AML-193 (cell line): ENCODE measurements around the gene GBP4.

Source experiments
- DNase-seq, 2 experiments: peaks; one replicate each; lab custom pipeline; 2025; lab: John Stamatoyannopoulos, UW

The GBP4 gene

DNA sequence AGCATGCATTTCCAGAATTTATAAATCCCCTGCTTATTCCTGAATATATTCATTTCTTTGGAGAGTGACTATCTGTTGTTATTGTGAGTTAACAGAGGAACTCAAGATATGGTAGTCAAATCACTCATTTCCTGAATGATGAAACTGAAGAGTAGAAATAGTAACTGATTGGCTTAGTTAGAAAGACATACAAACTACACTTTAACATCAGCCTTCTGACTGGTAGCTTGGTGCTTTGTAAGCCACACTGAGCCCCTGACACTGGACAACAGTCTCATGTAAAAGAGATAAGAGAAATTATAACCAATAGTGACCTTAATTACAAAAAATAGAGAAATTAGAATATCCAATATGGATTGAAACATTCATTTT is 27.7 kb downstream of the GBP4 start:
- DNase-seq, result no peak

DNA sequence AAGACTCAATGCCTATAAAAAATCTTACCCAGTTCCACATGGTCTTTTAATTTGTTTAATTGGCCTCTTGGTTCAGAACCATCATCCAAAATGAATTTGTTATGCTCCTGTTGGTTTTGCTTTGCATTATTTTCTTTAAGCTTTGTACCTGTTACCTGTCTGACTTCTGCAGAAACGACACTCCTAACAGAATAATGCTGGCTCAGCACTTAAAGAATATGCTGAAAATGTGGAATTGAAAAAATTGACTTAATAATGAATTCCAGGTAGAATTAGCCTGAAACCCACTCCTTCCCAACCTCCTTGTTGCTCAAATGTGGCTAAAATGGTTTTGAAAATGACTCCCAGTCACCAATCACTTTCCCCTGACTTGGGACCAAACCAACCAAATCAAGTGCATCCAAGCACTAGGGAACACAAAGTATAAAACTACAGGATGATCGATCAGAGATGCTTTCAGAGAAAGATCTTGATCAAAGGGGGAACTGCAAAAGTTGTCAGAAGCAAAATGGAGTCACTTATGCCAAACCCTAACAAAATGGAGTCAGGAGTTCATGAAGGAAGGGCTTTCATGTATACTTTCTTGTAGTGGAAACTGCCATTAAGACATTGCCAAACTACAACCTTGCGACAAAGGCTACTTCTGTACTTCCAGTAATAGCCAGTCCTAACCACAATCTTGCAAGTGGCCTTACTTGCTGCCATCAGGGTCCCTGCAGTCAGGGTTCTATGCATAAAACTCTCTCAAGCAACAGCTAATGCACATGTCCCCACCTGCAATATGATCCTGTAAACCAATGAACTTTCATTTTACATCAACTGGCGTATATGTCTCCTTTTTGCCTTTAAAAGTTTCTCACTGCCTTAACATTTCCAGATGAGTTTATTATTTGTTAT is 28.3 kb downstream of the GBP4 start:
- DNase-seq, result no peak

DNA sequence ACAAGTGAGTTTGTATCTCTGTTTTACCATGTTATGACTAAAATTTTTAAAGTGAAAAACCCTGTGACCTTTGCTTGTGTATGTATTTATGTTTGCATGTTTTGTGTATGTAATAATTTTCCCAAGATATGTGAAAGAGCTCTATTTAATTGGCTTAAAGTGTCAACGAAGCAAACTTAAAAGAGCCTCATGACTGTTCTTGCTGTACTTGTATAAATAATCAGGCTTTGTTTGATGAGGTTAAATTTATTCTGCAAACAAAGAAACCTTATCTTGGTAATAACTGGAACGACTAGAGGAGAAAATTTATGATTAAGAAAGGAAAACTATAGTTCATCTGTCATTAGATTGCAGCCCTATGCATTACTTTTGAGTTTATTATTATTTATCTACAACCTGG is 29.6 kb downstream of the GBP4 start:
- DNase-seq, result no peak

DNA sequence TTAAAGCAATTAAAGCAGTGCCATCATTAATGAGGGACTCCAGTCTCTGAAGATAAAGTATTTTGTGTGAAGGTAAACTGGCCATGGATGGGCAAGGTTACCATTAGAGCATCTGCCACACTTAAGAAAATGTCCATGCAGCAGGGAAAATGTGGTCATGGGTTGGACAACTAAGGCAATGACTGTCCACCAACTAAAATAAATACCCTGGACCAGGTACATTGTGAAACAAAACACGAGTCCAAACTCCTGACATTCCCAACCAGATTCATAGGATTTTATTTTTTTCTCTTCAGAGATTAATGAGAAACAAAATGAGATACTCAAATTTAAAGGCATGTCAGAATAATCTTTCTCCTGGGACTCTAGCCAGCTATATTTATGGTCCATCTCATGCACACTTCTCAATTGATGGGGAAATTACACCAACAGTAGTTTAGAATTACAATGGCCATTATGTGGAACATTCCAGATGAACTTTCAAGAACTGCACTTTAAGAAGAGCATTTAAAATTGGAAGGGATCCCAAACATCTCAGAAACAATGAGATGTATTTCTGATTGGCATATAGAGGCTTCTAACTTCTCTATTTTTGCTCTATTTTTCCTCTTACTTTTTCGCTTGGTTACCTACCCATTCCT is 31.0 kb downstream of the GBP4 start:
- DNase-seq, result no peak

DNA sequence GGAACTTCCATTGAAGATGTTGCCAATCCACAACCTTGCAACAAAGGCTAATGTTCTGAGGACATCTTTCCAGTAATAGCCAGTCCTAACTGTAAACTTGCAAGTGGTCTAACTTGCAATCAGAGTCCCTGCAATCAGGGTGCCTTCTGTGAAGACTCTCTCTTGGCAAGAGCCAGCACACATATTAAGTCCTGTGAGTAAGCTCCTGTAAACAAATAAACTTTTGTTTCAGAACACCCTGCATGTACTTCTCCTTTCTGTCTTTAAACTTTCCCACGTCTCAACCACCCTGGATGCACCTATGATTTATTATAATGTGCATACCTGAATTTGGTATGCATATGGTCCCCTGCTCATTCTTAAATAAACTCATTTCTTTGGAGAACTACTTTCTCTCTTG is 32.0 kb downstream of the GBP4 start:
- DNase-seq, result no peak

DNA sequence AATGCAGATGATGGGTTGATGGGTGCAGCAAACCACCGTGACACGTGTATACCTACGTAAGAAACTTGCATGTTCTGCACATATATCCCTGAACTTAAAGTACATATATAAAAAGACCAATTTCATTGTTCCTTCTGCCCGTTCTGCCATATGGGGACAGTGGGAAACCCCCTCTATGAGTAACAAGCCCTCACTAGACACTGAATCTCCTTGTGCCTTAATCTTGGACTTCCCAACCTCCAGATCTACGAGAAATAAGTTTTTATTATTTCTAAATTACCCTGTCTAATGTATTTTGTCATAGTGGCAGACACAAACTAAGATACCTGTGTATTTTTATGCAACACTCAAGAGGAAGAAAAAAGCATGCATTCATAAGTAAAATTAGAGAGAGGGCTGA is 32.9 kb downstream of the GBP4 start:
- DNase-seq, result no peak

DNA sequence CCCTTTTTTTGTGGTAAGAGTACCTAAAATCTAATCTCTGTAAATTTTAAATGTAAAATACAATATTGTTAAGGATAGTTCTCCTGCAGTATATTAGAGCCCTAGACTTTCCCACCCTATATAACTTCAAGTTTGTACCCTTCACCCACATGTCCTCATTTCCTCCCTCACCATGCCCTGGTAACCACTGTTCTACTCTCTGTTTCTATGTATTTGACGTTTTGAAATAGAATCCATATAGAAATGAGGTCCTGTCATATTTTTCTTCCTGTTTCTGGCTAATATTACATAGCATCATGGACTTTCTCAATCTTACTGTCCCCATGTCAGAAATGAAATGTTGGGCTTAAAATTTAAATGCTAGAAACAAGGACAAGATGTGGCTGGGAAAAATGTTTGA is 47.7 kb downstream of the GBP4 start:
- DNase-seq, result no peak

DNA sequence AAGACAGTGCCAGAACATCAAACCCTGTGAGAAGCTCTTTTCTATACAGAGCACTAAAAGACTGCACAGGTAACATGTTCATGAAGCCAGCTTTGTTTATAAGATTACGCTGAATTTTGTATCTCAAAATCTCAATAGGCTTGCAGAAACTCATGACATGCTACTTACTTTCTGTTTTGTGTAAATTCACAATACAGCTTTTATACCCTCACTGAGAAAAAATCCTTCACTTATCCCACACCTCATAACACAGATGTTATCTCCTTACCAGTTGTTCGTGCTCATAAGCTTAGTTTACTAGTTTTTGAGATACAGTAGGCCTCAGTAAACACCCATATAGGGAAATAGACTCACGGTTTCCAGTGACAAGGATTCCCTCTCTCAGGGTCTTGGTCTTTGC is 48.8 kb downstream of the GBP4 start:
- no peak for DNase-seq

DNA sequence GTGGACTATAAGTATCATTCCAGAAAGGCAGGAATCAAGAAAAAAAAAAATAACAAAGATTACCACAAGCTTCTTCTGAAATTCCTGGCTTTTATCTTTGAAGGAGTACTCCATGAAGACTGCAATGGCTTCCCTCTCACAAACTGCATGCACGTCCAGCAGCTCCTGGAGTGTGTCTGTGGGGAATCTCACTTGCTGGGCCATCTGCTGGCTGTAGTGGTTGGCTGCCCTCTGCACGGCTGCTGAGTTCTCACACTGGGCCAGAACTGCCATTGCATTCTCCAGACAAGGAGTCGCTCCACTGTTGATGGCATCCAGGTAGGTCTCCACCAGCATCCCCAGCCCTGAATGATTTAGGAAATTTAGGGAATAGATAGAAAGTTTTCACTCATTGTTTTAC is 49.5 kb downstream of the GBP4 start:
- DNase-seq, result no peak

DNA sequence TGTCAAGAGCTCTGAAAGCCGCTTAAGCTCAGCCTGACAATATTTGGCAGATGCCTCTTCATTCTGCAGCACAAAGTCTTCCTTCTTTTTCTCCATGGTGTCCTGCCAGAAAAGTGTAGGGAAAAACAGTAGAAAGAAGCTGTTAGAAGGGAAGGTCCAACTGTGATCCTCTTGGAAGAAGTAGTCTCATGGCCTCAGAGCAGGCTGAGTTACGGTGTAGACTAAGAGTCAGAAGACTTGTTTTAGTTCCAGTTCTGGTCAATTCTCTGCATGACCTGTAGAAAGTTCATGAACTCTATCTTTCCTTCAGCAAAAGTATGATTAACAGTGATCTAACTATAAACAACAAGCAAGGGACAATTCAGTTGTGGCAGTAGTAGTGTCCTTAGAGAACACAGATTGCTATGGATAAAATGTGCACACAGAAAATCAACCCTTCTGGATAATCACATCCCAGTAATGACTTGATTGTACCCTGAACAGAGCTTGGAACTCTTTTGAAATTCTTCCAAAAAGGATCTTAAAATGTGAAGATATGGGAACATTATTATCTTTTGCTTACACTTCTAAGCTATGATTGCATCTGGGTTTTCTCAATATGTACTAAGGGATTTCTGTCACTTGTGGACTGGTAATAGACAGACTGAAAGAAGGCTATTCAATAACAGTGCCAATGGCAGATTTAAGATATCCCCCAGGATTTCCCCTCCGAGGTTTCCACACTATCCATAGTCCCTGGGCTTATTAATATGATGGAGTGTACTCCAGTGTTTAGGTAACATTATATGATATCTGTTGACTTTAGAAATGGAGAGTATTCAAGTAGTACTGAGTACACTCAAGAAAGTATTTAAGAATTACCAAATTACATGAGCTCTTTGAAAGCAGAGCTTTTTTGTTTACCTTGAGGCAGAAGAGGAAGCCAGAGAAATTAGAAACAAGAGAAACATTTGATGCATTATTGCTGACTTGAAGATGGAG is 50.8 kb downstream of the GBP4 start:
- DNase-seq, result no peak

DNA sequence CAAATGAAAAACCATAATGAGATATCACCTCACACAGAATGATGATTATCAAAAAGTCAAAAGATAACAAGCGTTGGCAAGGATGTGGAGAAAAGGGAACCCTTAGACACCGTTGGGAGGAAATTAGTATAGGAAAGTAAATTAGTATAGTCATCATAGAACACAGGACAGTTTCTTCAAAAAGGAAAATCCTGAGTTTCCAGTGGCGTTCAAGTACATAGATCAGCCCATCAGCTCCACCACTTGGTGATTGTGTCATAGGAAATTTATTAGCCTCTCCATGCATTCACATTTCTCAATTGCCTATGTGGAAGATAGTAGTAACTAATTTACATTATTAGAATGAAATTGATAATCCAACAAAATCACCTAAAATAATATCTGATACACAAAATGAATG is 52.0 kb downstream of the GBP4 start:
- no peak for DNase-seq

DNA sequence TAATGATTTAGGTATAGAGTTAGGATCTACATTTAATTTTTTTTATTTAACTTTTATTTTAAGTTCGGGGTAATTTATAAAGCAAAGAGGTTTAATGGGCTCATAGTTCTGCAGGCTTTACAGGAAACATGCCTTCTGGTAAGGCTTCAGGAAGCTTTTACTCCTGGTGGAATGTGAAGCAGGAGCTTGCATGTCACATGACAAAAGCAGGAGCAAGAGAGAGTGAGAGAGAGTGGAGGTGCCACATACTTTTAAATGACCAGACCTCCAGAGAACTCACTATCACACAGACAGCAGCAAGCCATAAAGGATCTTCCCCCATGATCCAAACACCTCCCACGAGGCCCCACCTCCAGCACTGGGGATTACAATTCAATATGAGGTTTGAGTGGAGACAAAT is 55.3 kb downstream of the GBP4 start:
- no peak for DNase-seq

DNA sequence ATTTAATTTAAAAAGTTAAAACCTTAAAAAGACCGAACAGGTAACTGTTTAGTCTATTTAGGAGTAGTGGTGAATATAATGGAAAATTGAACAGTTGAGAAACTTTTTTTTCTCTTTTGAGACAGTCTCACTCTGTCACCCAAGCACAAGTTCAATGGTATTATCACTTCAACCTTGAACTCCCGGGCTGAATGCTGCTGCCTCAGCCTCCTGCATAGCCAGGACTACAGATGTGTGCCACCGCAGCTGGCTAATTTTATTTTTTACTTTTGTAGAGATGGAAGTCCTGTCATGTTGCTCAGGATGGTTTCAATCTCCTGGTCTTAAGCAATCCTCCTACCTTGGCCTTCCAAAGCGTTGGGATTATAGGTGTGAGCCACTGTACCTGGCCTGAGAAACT is 56.6 kb downstream of the GBP4 start:
- no peak for DNase-seq

DNA sequence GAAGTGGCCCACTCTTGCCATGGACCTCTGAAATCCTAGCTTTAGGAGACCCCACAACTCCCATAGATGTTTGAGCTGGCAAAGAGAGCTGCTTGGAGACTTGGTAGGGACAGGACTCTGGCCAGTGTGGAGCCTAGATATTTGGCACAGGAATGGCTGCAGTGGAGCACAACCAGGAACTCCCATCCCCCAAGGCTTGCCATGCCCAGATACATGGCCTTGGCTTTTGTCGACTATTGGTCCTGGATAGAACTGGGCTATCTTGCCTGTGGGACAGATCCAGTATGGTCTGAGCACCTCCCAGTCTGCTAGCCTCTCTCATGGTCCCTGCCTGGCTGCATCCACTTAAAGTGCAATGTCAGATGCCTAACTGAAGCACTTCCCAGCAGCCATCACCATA is 65.0 kb downstream of the GBP4 start:
- no peak for DNase-seq
